Measurements from ENCODE around the gene TMEM26. TPM values are rescaled to one million over a fixed set of nuclear protein-coding genes. Genes with fewer than 3 reads are reported as not detected.

TMEM26 gene
- total and polyA plus RNA-seq, 2 of the 8 experiments (the other 6 are each of a cell fraction or from before 2014, with no cell fraction given): 1.6 to 2.8 TPM

GRCh38 chr10:61390851-61391250 lies 62.3 kb downstream of the TMEM26 start:
- H3K4me1 ChIP-seq (replicated peaks in 1 of 4; ENCODE audit: control insufficient read depth in 3 of 4, insufficient read depth in 4 of 4, low read length in 3 of 4): no peaks in the 10 kb centered on the region
- H2BK20ac ChIP-seq (ENCODE audit: low read length): no peak overlapping the region
- no peak overlapping the region for H3K23ac ChIP-seq (ENCODE audit: insufficient read length)
- H2BK12ac ChIP-seq (ENCODE audit: low read depth, low read length): no peak overlapping the region
- H4K8ac ChIP-seq (ENCODE audit: extremely low read depth, insufficient read depth, low read length): no peak overlapping the region
- no peak overlapping the region for H4K5ac ChIP-seq (ENCODE audit: insufficient read length, low read depth, low read length)
- H2BK120ac ChIP-seq (replicated peaks; ENCODE audit: low read depth, low read length): no peak overlapping the region
- no peaks in the 10 kb centered on the region for H3K79me1 ChIP-seq (ENCODE audit: low read depth, low read length)
- H3K56ac ChIP-seq (replicated peaks; ENCODE audit: insufficient read length, low read depth, low read length): no peak overlapping the region
- no peak overlapping the region for H3K14ac ChIP-seq (ENCODE audit: insufficient read length)
- H3K4me2 ChIP-seq (ENCODE audit: insufficient read depth in 1 of 2, low read depth in 2 of 2, low read length in 2 of 2): no peak overlapping the region
- 97% methylated on average over 4 of the region's 4 CpGs; no CpG with 5 or more reads in 1 of the 2 experiments for WGBS, 2 experiments (ENCODE audit: extremely low coverage in 1 of 2, insufficient coverage in 1 of 2, insufficient read length in 1 of 2, insufficient replicate concordance in 2 of 2, low coverage in 1 of 2, low lambda C conversion rate in 2 of 2, missing lambda C conversion rate in 1 of 2)
- H3K27ac ChIP-seq (ENCODE audit: low read depth, low read length): no peak overlapping the region
- CTCF ChIA-PET (ENCODE audit: partially characterized antibody): no interaction called here
- H2BK5ac ChIP-seq (ENCODE audit: low read depth, low read length): no peak overlapping the region
- DNase-seq (ENCODE audit: low read depth in 1 of 2, low spot score in 2 of 2) (no peak), FAIRE-seq (no peak)
- no peak overlapping the region for H3K18ac ChIP-seq (ENCODE audit: extremely low read depth, low read length)
- POLR2A ChIA-PET (ENCODE audit: partially characterized antibody): no interaction called here
- H2AK5ac ChIP-seq (ENCODE audit: low read depth, low read length): no peak overlapping the region
- no peak for TF ChIP-seq EZH2 (IDR thresholded peaks at IDR 0.05; ENCODE audit: low read depth, low read length, severe bottlenecking)
- H2BK15ac ChIP-seq (ENCODE audit: low read length): no peak overlapping the region
- no peak overlapping the region for H3K4ac ChIP-seq (replicated peaks; ENCODE audit: insufficient read length, low read depth, low read length)
- H3K79me2 ChIP-seq (ENCODE audit: control insufficient read depth in 1 of 2, insufficient read depth in 2 of 2, low read length in 2 of 2): no peaks in the 10 kb centered on the region
- H2AFZ ChIP-seq (ENCODE audit: low read length): no peak overlapping the region
- H3K9ac ChIP-seq (replicated peaks in 1 of 4; ENCODE audit: extremely low read depth in 1 of 4, low read depth in 3 of 4, low read length in 3 of 4): no peak overlapping the region
- no peak overlapping the region for H4K91ac ChIP-seq (replicated peaks; ENCODE audit: insufficient read length, low read length)
- no peaks in the 10 kb centered on the region for H4K20me1 ChIP-seq (replicated peaks in 1 of 2; ENCODE audit: control insufficient read depth in 1 of 2, insufficient read depth in 2 of 2, low read length in 2 of 2)
- H3K36me3 ChIP-seq (ENCODE audit: control insufficient read depth in 2 of 4, insufficient read depth in 4 of 4, low read length in 3 of 4): no peaks in the 10 kb centered on the region
- no peaks in the 10 kb centered on the region for H3K27me3 ChIP-seq (replicated peaks in 1 of 4; ENCODE audit: control insufficient read depth in 3 of 4, extremely low read depth in 1 of 4, insufficient read depth in 3 of 4, low read length in 3 of 4)
- H3K9me3 ChIP-seq (ENCODE audit: insufficient read depth in 2 of 2, low read depth in 1 of 2, low read length in 1 of 2): no peaks in the 10 kb centered on the region
- H3K4me3 ChIP-seq (ENCODE audit: extremely low read depth in 1 of 4, insufficient read depth in 2 of 4, low read depth in 3 of 4, low read length in 4 of 4): no peak overlapping the region
- H3K23me2 ChIP-seq (ENCODE audit: low read depth, low read length): no peaks in the 10 kb centered on the region
